ENCODE data around the gene TTC39C. TPM values are rescaled to one million over a fixed set of nuclear protein-coding genes. Genes with fewer than 3 reads are reported as not detected.
A peak's percentile ranks its signal among the peaks of the same experiment; 100 is the strongest.

The TTC39C gene
- total RNA-seq, 4 donors from 2014 or later: 24.7 to 39.1 (median 34.2) TPM

GRCh38 chr18:24173997-24174396, 159.4 kb downstream of the TTC39C start:
- ATAC-seq (ENCODE audit: low FRiP score) (no peak), DNase-seq (ENCODE audit: low spot score) (no peak)
- no peak for TF ChIP-seq CTCF (IDR thresholded peaks at IDR 0.05)

- ATAC-seq (ENCODE audit: low FRiP score) (peak; percentile 54), DNase-seq (ENCODE audit: low spot score) (peak; percentile 55)
- TF ChIP-seq CTCF (IDR thresholded peaks at IDR 0.05): peak in 1 of 3 donors; percentile 13
Measured at GRCh38 chr18:24176727-24177416, 162.3 kb downstream of the TTC39C start.

- DNase-seq (ENCODE audit: low spot score) (no peak), ATAC-seq (ENCODE audit: low FRiP score) (no peak)
- TF ChIP-seq CTCF (IDR thresholded peaks at IDR 0.05): no peak
Measured at GRCh38 chr18:24177499-24178133, 163.1 kb downstream of the TTC39C start.

GRCh38 chr18:24180048-24180447, 165.5 kb downstream of the TTC39C start:
- no peak for ATAC-seq (ENCODE audit: low FRiP score)

GRCh38 chr18:24181806-24182205, 167.3 kb downstream of the TTC39C start:
- no peak for DNase-seq (ENCODE audit: low spot score)
- no peak for ATAC-seq (ENCODE audit: low FRiP score)
- TF ChIP-seq CTCF (IDR thresholded peaks at IDR 0.05): no peak

More at GRCh38 chr18:24180048-24180447, 165.5 kb downstream of the TTC39C start:
- DNase-seq (ENCODE audit: low spot score): no peak
- TF ChIP-seq CTCF (IDR thresholded peaks at IDR 0.05): no peak

Small RNAs within 50 kb of the gene (small RNA-seq; reads per million reads assigned to genes)
- gene RF00017: not detected
- not detected for gene RNA5SP452
- gene RNU5A-6P: not detected

Other genes with a start within 250 kb of the TTC39C start
- 1 to 10 TPM; 1.9 to 5.3 (median 2.4) TPM for gene CABYR, start 124.3 kb downstream of the TTC39C start, total RNA-seq

Data from omental fat pad (tissue), 4 donors.